Effector memory CD8-positive, alpha-beta T cell (primary cell): ENCODE measurements around the gene SEC61A2.

Source experiments
- ATAC-seq: fragments of 150-1000 bp; cut with Tn5 transposase; replicated peaks from 2 replicates; pipeline ENCODE4 v1.10.0; 2021; ENCODE audit warnings: mild to moderate bottlenecking, moderate library complexity
- DNase-seq, 3 experiments: peaks; one replicate each; pipeline ENCODE4 v3.0.0; 2021
- H3K27ac Mint-ChIP-seq, 2 donors: one replicate each; pipeline ENCODE4 v1.8.0; 2022; ENCODE audit warnings: mild to moderate bottlenecking in 2 of 2, mixed read lengths in 2 of 2, moderate library complexity in 2 of 2
- H3K27me3 Mint-ChIP-seq, 2 donors: one replicate each; pipeline ENCODE4 v1.8.0; 2022; ENCODE audit warnings: mixed read lengths in 2 of 2
- H3K36me3 Mint-ChIP-seq: one replicate; pipeline ENCODE4 v1.8.0; 2022; ENCODE audit warnings: mild to moderate bottlenecking, moderate library complexity, mixed read lengths; ENCODE audit not compliant: insufficient read depth
- H3K4me1 Mint-ChIP-seq, 2 donors: one replicate each; pipeline ENCODE4 v1.8.0; 2022; ENCODE audit warnings: low read depth in 2 of 2, mixed read lengths in 2 of 2
- H3K4me3 Mint-ChIP-seq, 2 donors: one replicate each; pipeline ENCODE4 v1.8.0; 2022; ENCODE audit warnings: mild to moderate bottlenecking in 2 of 2, mixed read lengths in 2 of 2, moderate library complexity in 2 of 2
- H3K9me3 Mint-ChIP-seq, 2 donors: one replicate each; pipeline ENCODE4 v1.8.0; 2022; ENCODE audit warnings: mixed read lengths in 2 of 2

The SEC61A2 gene

DNA sequence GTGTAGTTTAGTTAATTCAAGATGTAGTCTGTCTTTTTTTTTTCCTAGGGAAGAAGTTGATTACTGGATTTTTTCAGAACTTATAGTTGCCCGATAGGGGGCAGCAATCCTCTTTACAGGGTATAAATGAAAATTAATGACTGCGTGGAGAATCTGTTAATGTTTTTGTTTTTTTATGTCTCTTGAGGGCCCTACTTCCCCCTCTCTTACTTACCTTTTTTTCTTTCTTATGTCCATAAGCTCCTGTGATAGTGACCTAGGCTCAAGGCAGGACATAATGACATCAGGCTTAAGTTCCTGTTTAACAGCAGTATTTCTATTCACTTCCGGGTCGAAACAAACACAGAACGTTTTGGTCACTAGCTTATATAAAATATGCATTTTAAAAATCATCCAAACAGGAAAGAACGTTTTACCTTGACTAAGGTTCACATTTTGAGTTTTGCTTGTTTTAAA is 85.3 kb downstream of the SEC61A2 start:
- Mint-ChIP-seq H3K4me3 (peak overlapping the region; percentile 17 to 52), H3K27ac (peak overlapping the region; percentile 24 to 93), H3K9me3 (no peaks in the 10 kb centered on the region), H3K4me1 (peaks cover 12 to 18% of the 10 kb centered on the region in 2 donors), H3K27me3 (no peaks in the 10 kb centered on the region), H3K36me3 (peaks cover 71% of the 10 kb centered on the region)
- peak; percentile 47 to 54 (median 50) for DNase-seq
- peak; percentile 33 for ATAC-seq
